HUES64 (cell line): ENCODE results near the gene FMN2.

Experiments
- H3K27ac ChIP-seq: 2 replicates; pipeline ENCODE4 v1.7.0; 2013; ENCODE audit warnings: low read depth, low read length, inconsistent platforms
- H3K27me3 ChIP-seq: 2 replicates; pipeline ENCODE4 v1.6.1; 2013; ENCODE audit warnings: mild to moderate bottlenecking, low read length; ENCODE audit not compliant: insufficient read depth
- H3K36me3 ChIP-seq: 2 replicates; pipeline ENCODE4 v1.6.1; 2013; ENCODE audit warnings: mild to moderate bottlenecking, low read length; ENCODE audit not compliant: insufficient read depth
- H3K4me1 ChIP-seq: 2 replicates; pipeline ENCODE4 v1.6.1; 2013; ENCODE audit warnings: mild to moderate bottlenecking, low read length, moderate library complexity; ENCODE audit not compliant: insufficient read depth
- H3K4me3 ChIP-seq: 2 replicates; pipeline ENCODE4 v1.5.1; 2013; ENCODE audit warnings: mild to moderate bottlenecking, low read length, moderate library complexity
- H3K9ac ChIP-seq: 2 replicates; pipeline ENCODE4 v1.6.1; 2013; ENCODE audit warnings: mild to moderate bottlenecking, low read depth, low read length
- H3K9me3 ChIP-seq: 2 replicates; pipeline ENCODE4 v1.6.1; 2013; ENCODE audit warnings: low read depth, low read length; ENCODE audit not compliant: insufficient read depth
- WGBS: fragments of 150-250, 120-280 bp; methylation state at CpG from one replicate; pipeline ENCODE4 v1.1.7; 2013; ENCODE audit warnings: missing lambda C conversion rate; 5-methylcytosine and 5-hydroxymethylcytosine counted together

The FMN2 gene

DNA sequence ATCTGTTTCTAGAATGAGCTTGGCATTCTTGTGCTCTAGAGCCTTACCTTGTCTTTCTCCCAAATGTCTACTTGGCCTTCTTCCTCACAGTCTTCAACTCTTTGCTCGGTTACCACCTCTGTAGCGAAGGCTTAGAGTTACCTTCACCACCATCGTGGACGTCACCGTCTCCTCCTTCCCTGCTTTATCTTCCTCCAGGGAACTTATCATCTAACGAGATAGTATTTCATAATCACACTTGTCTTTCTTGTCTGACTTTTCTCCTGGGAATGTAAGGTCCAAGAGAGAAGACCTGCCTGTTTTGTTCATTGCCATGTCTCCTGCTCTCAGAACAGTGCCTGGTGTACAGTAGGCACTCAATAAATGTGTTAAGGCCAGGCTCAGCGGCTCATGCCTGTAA is 404.7 kb downstream of the FMN2 start:
- Histone ChIP-seq H3K4me3 (no peak overlapping the region), H3K9ac (no peak overlapping the region), H3K36me3 (no peaks in the 10 kb centered on the region), H3K27me3 (no peaks in the 10 kb centered on the region), H3K27ac (no peak overlapping the region), H3K4me1 (peaks cover 6% of the 10 kb centered on the region; the same call in 1 of the 2 replicates), H3K9me3 (no peaks in the 10 kb centered on the region)
- 94% methylated on average over 7 of the region's 7 CpGs for WGBS

DNA sequence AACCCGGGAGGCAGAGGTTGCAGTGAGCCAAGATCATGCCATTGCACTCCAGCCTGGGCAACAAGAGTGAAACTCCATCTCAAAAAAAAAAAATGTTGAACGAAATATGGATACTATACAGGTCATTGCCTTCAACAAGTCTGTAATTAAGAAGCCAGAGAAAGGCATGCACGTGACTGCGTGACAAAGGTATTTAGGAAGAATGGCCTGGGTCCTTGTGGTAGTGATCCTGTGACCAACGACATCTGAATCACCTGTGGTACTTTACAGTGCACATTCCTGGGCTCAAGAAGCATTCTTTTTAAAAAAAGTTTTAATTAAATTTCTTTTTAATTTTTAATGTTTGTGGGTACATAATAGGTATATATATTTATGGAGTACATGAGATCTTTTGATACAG is 405.3 kb downstream of the FMN2 start:
- no peak overlapping the region for H3K4me3 ChIP-seq
- H3K36me3 ChIP-seq: no peaks in the 10 kb centered on the region
- WGBS: 96% methylated on average over 5 of the region's 5 CpGs
- no peaks in the 10 kb centered on the region for H3K4me1 ChIP-seq
- H3K27ac ChIP-seq: no peak overlapping the region
- H3K9ac ChIP-seq: no peak overlapping the region
- H3K9me3 ChIP-seq: no peaks in the 10 kb centered on the region
- H3K27me3 ChIP-seq: no peaks in the 10 kb centered on the region

DNA sequence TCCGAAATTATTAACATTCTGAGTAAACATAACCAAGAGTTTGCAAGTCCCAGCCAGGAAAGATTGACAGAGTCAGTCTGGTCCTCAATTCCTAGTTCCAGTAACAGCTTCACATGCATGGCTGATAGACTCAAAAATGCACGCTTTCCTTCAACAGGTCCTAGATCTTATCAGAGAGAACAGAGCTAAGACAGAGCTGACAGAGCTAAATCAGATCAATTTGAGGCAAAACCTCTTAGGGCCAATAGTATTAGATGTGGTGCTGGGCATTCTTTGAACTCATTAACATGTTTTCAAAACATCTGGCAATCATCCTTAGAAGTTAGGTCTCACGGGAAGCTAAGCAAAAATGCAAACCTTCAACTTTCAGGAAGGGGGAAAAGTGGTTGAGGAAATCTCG is 406.2 kb downstream of the FMN2 start:
- Histone ChIP-seq H3K4me3 (no peak overlapping the region), H3K9me3 (no peaks in the 10 kb centered on the region), H3K27ac (no peak overlapping the region), H3K27me3 (no peaks in the 10 kb centered on the region), H3K36me3 (no peaks in the 10 kb centered on the region), H3K4me1 (no peaks in the 10 kb centered on the region), H3K9ac (no peak overlapping the region)
- 91% methylated on average over 3 of the region's 4 CpGs for WGBS

DNA sequence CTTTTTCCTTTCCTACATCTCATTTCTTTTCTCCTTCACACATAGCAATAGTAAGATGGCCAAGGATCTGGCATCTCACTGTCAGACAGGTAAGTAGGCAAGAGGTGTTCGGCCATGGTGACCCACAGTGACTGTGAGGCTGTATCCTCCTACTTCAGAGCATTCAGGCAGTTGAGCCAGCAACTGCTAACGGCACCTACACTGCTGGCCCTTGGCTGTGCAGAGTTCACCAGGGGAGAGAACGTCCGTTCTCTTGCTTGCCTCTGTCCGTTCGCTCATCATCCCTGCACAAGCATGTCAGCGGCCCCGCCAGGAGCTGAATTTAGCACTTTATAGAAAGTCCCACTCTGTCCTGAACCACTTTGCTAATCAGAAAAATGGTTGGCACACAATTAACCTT is 406.7 kb downstream of the FMN2 start:
- H3K27ac ChIP-seq: no peak overlapping the region
- H3K4me1 ChIP-seq: no peaks in the 10 kb centered on the region
- H3K27me3 ChIP-seq: no peaks in the 10 kb centered on the region
- H3K4me3 ChIP-seq: no peak overlapping the region
- no peaks in the 10 kb centered on the region for H3K9me3 ChIP-seq
- H3K9ac ChIP-seq: no peak overlapping the region
- 92% methylated on average over 8 of the region's 8 CpGs for WGBS
- H3K36me3 ChIP-seq: no peaks in the 10 kb centered on the region

DNA sequence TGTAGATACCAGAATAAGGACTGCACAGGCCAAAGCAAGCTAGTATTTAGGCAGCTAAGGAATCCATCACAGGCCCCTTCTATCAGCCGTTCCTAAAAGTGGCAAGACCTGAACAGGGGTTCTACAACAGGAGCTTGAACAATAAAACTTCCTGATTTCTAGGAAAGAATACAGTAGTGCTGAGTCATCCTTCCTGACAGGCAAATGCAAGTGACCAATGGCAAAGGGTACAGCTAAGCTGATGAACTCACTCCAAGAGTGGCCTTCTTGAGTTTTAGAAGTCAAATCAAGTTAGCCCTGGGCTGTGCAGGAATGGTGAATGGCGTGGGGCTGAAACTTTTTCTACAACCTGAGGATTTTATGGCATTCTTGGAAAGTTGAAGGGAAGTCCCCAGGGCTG is 407.3 kb downstream of the FMN2 start:
- no peak overlapping the region for H3K9ac ChIP-seq
- 86% methylated on average over 2 of the region's 2 CpGs for WGBS
- no peaks in the 10 kb centered on the region for H3K9me3 ChIP-seq
- H3K27me3 ChIP-seq: no peaks in the 10 kb centered on the region
- no peak overlapping the region for H3K4me3 ChIP-seq
- H3K4me1 ChIP-seq: no peaks in the 10 kb centered on the region
- no peaks in the 10 kb centered on the region for H3K36me3 ChIP-seq
- no peak overlapping the region for H3K27ac ChIP-seq

DNA sequence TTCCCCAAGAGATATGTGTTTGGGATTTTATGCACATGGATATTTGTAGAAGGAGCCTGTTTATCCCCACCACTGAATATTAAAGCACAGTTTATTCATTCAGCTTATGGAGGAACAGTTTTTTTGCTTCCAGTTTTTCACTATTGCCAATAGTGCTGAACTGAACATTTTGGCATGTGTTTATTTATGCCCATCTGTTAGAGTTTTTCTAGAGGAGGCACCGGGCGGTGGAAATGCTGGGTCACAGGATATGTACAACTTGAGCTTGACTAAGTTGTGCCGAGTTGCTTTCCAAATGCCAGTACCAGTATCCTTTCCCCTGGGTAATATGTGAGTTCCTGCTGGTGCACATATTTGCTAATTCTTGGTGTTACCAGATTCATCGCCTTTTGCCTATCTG is 409.0 kb downstream of the FMN2 start:
- Histone ChIP-seq H3K9me3 (no peaks in the 10 kb centered on the region), H3K27ac (no peak overlapping the region), H3K27me3 (no peaks in the 10 kb centered on the region)

DNA sequence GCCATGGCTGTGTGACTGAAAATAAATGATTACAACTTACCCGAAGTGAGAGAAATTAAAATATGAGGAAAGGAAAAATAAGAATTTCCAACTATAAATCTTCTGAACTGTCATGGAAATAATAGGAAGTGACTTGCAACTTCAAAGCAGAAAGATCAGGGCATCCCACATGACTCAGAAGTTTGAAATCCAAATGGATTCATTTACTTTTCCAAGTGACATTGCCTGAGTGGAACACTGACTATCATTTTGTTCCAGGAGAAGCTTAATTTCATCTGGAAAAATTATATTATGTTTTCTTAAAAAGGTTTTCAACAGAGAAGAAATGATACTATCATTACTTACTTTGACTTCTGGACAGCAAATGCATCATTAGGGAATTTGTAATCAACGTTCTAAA is 409.4 kb downstream of the FMN2 start:
- Histone ChIP-seq H3K27ac (no peak overlapping the region), H3K4me1 (no peaks in the 10 kb centered on the region), H3K4me3 (no peak overlapping the region), H3K36me3 (no peaks in the 10 kb centered on the region), H3K27me3 (no peaks in the 10 kb centered on the region), H3K9me3 (no peaks in the 10 kb centered on the region), H3K9ac (no peak overlapping the region)
- WGBS: 94% methylated on average over 1 of the region's 2 CpGs

More for the DNA sequence above, 409.0 kb downstream of the FMN2 start:
- 98% methylated on average over 4 of the region's 4 CpGs for WGBS
- Histone ChIP-seq H3K4me3 (no peak overlapping the region), H3K36me3 (no peaks in the 10 kb centered on the region), H3K4me1 (no peaks in the 10 kb centered on the region), H3K9ac (no peak overlapping the region)

DNA sequence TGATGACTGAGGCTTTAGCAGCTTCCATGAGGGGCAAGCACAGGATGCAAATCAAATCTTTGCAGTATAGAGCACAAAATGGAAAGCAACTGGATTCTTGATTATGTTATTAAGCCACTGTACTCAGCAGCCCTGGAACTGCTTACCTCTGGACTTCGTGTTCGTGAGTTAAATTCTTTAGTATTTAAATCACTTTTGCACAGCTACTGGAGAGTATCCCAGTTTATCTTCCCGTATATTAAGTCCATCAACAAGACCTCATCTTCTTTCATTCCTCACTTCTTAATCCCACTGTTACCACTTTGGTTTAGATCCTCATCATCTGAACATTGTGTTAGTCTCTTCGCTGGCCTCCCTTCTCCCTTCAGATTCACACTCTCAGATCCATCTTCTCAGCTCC is 411.4 kb downstream of the FMN2 start:
- Histone ChIP-seq H3K4me1 (no peaks in the 10 kb centered on the region), H3K27ac (no peak overlapping the region), H3K36me3 (no peaks in the 10 kb centered on the region), H3K27me3 (no peaks in the 10 kb centered on the region), H3K9me3 (no peaks in the 10 kb centered on the region), H3K9ac (no peak overlapping the region), H3K4me3 (no peak overlapping the region)
- 97% methylated on average over 4 of the region's 4 CpGs for WGBS

DNA sequence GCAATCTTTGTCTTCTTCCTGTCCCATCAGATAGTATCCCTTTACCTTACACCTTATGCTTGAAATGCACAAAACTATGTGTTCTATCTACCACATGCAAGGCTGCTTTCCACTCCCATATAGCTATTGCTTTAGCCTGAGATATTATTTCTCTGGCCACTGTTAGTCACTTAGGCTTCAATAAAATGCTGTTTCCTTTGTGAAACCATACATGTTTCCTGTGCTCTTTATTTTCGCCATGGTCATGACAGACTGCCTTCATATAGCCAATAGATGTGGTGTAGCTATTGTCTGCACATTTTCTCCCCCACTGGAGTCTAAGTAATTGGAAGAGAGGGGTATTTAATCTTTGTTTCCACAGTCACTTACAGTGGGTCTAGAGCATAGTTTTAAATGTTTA is 411.9 kb downstream of the FMN2 start:
- Histone ChIP-seq H3K27me3 (no peaks in the 10 kb centered on the region), H3K36me3 (no peaks in the 10 kb centered on the region), H3K9me3 (no peaks in the 10 kb centered on the region), H3K27ac (no peak overlapping the region), H3K4me3 (no peak overlapping the region), H3K9ac (no peak overlapping the region), H3K4me1 (no peaks in the 10 kb centered on the region)
- WGBS: 100% methylated on average over 1 of the region's 1 CpG

DNA sequence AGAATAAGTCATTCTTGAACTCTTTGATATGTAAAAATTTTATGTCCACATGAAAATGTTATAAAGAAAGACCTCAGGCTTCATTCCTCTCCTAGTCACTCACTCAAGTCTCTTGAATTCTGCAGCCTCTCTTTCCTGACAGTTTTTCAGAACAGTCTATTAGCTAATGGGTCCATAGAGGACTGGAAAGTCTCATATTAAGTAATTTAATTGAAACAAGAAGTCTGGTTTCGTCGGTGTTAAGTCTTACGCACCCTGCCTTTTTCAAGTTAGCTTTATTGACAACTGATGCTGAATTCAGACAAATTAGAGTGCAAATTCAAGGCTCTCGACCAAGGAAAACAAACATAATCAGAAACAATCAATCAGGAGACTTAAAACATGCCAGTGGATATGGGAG is 414.5 kb downstream of the FMN2 start:
- 98% methylated on average over 3 of the region's 4 CpGs for WGBS
- no peaks in the 10 kb centered on the region for H3K9me3 ChIP-seq
- no peaks in the 10 kb centered on the region for H3K4me1 ChIP-seq

DNA sequence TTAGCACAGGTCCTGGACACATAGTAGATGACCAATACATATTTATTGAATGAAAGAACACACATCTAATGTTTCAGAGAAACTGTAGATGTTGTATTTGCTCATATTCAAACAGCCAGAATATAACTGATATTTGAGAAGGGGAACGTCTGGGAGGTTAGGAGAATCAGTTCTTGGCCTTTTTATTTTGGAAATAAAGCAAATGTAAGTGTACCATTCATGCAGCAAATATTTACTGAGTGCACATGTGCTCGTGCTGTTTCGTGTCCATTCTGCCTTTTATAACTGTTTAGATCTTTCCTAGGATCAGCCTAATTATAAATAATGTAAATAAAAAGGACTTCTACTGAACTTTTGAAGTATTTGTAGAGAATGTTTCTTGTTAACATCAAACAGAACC is 416.5 kb downstream of the FMN2 start:
- 92% methylated on average over 3 of the region's 3 CpGs for WGBS
- H3K9ac ChIP-seq: no peak overlapping the region
- no peaks in the 10 kb centered on the region for H3K9me3 ChIP-seq
- H3K27ac ChIP-seq: no peak overlapping the region
- no peaks in the 10 kb centered on the region for H3K4me1 ChIP-seq
- no peak overlapping the region for H3K4me3 ChIP-seq
- H3K27me3 ChIP-seq: no peaks in the 10 kb centered on the region
- H3K36me3 ChIP-seq: no peaks in the 10 kb centered on the region

More for the DNA sequence above, 414.5 kb downstream of the FMN2 start:
- Histone ChIP-seq H3K27me3 (no peaks in the 10 kb centered on the region), H3K9ac (no peak overlapping the region), H3K27ac (no peak overlapping the region), H3K36me3 (no peaks in the 10 kb centered on the region), H3K4me3 (no peak overlapping the region)

DNA sequence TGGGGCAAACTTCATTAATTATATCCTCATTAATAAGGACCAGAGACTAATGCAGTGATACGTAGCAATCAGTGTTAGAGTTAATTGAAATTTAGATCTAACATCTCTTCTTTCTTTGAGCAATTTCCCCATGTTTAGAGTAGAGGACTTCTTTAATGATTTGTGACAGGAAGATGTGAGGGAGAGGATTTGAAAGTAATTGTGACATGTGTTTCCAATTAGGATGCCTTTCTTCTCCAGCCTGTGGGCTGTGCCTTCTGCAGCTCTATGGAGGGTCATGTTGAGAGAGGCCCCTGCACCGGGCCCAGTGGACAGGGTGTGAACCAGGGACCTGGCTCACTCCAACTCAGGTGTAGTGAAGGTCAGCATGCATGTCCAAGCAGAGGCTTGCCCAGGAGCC is 417.3 kb downstream of the FMN2 start:
- no peaks in the 10 kb centered on the region for H3K36me3 ChIP-seq
- no peak overlapping the region for H3K9ac ChIP-seq
- no peaks in the 10 kb centered on the region for H3K27me3 ChIP-seq
- H3K4me3 ChIP-seq: no peak overlapping the region
- no peaks in the 10 kb centered on the region for H3K9me3 ChIP-seq
- no peaks in the 10 kb centered on the region for H3K4me1 ChIP-seq
- no peak overlapping the region for H3K27ac ChIP-seq
- 89% methylated on average over 1 of the region's 2 CpGs for WGBS
